DND-41 (cell line): ENCODE data around the gene MARK2.

ENCODE experiments used
- ATAC-seq: fragments of 200-7000 bp; cut with Tn5 transposase; 3 replicates; pipeline ENCODE4 v1.9.1; 2021; ENCODE audit warnings: low read depth; ENCODE audit not compliant: insufficient read depth
- DNase-seq: peaks from one replicate; pipeline ENCODE4 v3.0.0-alpha.2; 2020
- H2AFZ ChIP-seq: 2 replicates; pipeline ENCODE4 v1.6.0; 2012; ENCODE audit warnings: low read depth, low read length
- H3K27ac ChIP-seq: 2 replicates; pipeline ENCODE4 v1.5.1; 2012; ENCODE audit warnings: low read length, inconsistent platforms
- H3K27me3 ChIP-seq: fragments of 200-600 bp; sonication (generic); 2 replicates; pipeline ENCODE4 v1.6.0; 2012; ENCODE audit warnings: low read length, mild to moderate bottlenecking, inconsistent platforms; ENCODE audit not compliant: insufficient read depth, poor library complexity
- H3K36me3 ChIP-seq: 2 replicates; pipeline ENCODE4 v1.5.1; 2012; ENCODE audit warnings: low read length, inconsistent platforms; ENCODE audit not compliant: insufficient read depth
- H3K4me1 ChIP-seq: 2 replicates; pipeline ENCODE4 v1.5.1; 2012; ENCODE audit warnings: mild to moderate bottlenecking, low read length; ENCODE audit not compliant: insufficient read depth
- H3K4me2 ChIP-seq: 2 replicates; pipeline ENCODE4 v1.6.0; 2012; ENCODE audit warnings: mild to moderate bottlenecking, moderate library complexity, low read length, inconsistent platforms; ENCODE audit not compliant: insufficient read depth
- H3K4me3 ChIP-seq, 2 experiments: fragments of 200-600 bp in 1 of 2; shearing (Covaris generic) in 1 of 2; 2 replicates each; pipeline ENCODE4 v1.5.1; 2012 to 2016; ENCODE audit warnings: inconsistent platforms in 2 of 2, low read length in 2 of 2, mild to moderate bottlenecking in 2 of 2, low read depth in 1 of 2, moderate library complexity in 1 of 2
- H3K79me2 ChIP-seq: 2 replicates; pipeline ENCODE4 v1.6.0; 2012; ENCODE audit warnings: low read length, inconsistent platforms; ENCODE audit not compliant: insufficient read depth
- H3K9ac ChIP-seq: 2 replicates; pipeline ENCODE4 v1.6.0; 2012; ENCODE audit warnings: low read depth, mild to moderate bottlenecking, inconsistent platforms, low read length, moderate library complexity
- H3K9me3 ChIP-seq: 2 replicates; pipeline ENCODE4 v1.5.1; 2012; ENCODE audit warnings: low read length, moderate library complexity, mild to moderate bottlenecking, inconsistent platforms; ENCODE audit not compliant: insufficient read depth, severe bottlenecking
- H4K20me1 ChIP-seq: 2 replicates; pipeline ENCODE4 v1.6.0; 2012; ENCODE audit warnings: low read length; ENCODE audit not compliant: insufficient read depth
- CTCF ChIP-seq: IDR thresholded peaks from 2 replicates; pipeline ENCODE4 v1.5.1; 2012; ENCODE audit warnings: borderline replicate concordance, low read length, moderate library complexity, mild to moderate bottlenecking; ENCODE audit not compliant: poor library complexity, severe bottlenecking; ENCODE audit errors: extremely low read depth
- EZH2 ChIP-seq: IDR thresholded peaks from 3 replicates; pipeline ENCODE4 v1.6.1; 2012; ENCODE audit warnings: borderline replicate concordance, low read depth, mild to moderate bottlenecking, moderate library complexity, low read length, inconsistent platforms; ENCODE audit not compliant: severe bottlenecking

Gene MARK2

GRCh38 chr11:63841554-63841953 lies 2.6 kb downstream of the MARK2 start:
- H4K20me1 ChIP-seq: peaks cover 67% of the 10 kb centered on the region
- H3K4me2 ChIP-seq: peak overlapping the region; percentile 99
- H3K79me2 ChIP-seq: peaks cover 77% of the 10 kb centered on the region
- TF ChIP-seq CTCF: no peak
- no peak for TF ChIP-seq EZH2
- no peak overlapping the region for H2AFZ ChIP-seq
- ATAC-seq (no peak), DNase-seq (no peak)
- H3K36me3 ChIP-seq: peaks cover 53% of the 10 kb centered on the region
- peaks cover 46% of the 10 kb centered on the region for H3K4me1 ChIP-seq
- no peaks in the 10 kb centered on the region for H3K9me3 ChIP-seq
- no peaks in the 10 kb centered on the region for H3K27me3 ChIP-seq
- H3K27ac ChIP-seq: peak overlapping the region; percentile 43
- H3K4me3 ChIP-seq: peak overlapping the region in 1 of 2 experiments; percentile 91; a peak in 2 of 4 replicates
- peak overlapping the region; percentile 96 for H3K9ac ChIP-seq

GRCh38 chr11:63843041-63843440 lies 4.1 kb downstream of the MARK2 start:
- Histone ChIP-seq H4K20me1 (peaks cover 80% of the 10 kb centered on the region), H3K4me1 (peaks cover 41% of the 10 kb centered on the region), H3K9ac (0 out of 2 replicates have a peak overlapping the region, but pooled peaks have one; percentile 96), H3K27me3 (no peaks in the 10 kb centered on the region), H3K27ac (no peak overlapping the region), H2AFZ (no peak overlapping the region), H3K4me2 (peak overlapping the region; percentile 29; the same call in 1 of the 2 replicates), H3K79me2 (peaks cover 90% of the 10 kb centered on the region), H3K36me3 (peaks cover 58% of the 10 kb centered on the region), H3K9me3 (no peaks in the 10 kb centered on the region), H3K4me3 (no peak overlapping the region)
- TF ChIP-seq CTCF: no peak
- no peak for TF ChIP-seq EZH2
- no peak for DNase-seq
- no peak for ATAC-seq

DNA sequence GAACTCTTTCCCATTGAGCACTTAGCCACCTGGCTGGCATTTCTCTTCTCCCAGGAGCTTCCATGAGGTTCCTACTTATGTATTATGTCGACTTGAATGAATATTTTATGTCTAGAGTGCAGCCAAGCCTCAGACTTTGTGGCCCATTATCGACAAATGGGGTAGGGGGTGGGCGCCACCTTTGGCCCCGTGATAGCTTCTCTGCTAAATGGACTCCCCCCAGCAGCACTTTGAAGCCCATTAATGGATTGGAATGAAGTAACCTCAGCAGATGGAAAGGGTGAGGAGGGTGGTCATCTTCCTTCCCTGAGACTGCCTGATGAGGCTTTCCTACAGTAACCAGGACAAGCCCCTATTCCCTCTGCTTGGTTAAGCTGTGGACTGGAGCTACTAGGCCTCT lies 5.9 kb downstream of the MARK2 start:
- H3K4me2 ChIP-seq: no peak overlapping the region
- H3K4me1 ChIP-seq: peaks cover 37% of the 10 kb centered on the region
- peaks cover 97% of the 10 kb centered on the region for H3K79me2 ChIP-seq
- H4K20me1 ChIP-seq: peaks cover 79% of the 10 kb centered on the region
- TF ChIP-seq EZH2 (no peak), CTCF (no peak)
- no peak overlapping the region for H3K27ac ChIP-seq
- ATAC-seq: no peak
- peaks cover 65% of the 10 kb centered on the region for H3K36me3 ChIP-seq
- no peak overlapping the region for H3K4me3 ChIP-seq
- H2AFZ ChIP-seq: no peak overlapping the region
- H3K27me3 ChIP-seq: no peaks in the 10 kb centered on the region
- no peaks in the 10 kb centered on the region for H3K9me3 ChIP-seq
- no peak overlapping the region for H3K9ac ChIP-seq
- DNase-seq: no peak

DNA sequence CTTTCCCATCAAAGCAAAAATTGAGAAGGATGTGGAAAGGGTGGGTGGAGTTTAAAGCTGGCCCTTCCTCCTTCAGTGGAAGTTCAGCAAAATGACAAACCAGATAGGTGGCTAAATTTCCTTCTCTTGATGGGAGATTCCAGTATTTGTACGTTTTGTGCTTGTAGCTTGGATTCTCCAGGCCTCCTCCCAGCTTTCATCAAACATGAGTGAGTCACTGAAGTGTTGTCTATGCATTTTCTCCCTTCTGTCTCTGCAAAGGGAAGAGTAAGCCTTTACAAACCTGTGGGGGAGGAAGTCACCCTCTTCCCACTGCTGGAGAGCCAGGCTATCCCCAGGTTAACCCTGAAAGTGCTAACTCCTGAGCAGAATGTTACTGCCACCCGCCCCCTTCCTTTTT lies 6.4 kb downstream of the MARK2 start:
- ATAC-seq: no peak
- Histone ChIP-seq H3K9ac (no peak overlapping the region), H3K27ac (no peak overlapping the region)

More for the DNA sequence above, 6.4 kb downstream of the MARK2 start:
- H3K9me3 ChIP-seq: no peaks in the 10 kb centered on the region
- peaks cover 95% of the 10 kb centered on the region for H3K79me2 ChIP-seq
- TF ChIP-seq EZH2: no peak
- TF ChIP-seq CTCF: no peak
- peaks cover 65% of the 10 kb centered on the region for H3K36me3 ChIP-seq
- no peak overlapping the region for H2AFZ ChIP-seq
- no peak overlapping the region for H3K4me3 ChIP-seq
- H3K4me1 ChIP-seq: peaks cover 32% of the 10 kb centered on the region
- H3K4me2 ChIP-seq: no peak overlapping the region
- no peak for DNase-seq
- no peaks in the 10 kb centered on the region for H3K27me3 ChIP-seq
- H4K20me1 ChIP-seq: peaks cover 75% of the 10 kb centered on the region
